Measurements from ENCODE around the gene IL16.

The IL16 gene

DNA sequence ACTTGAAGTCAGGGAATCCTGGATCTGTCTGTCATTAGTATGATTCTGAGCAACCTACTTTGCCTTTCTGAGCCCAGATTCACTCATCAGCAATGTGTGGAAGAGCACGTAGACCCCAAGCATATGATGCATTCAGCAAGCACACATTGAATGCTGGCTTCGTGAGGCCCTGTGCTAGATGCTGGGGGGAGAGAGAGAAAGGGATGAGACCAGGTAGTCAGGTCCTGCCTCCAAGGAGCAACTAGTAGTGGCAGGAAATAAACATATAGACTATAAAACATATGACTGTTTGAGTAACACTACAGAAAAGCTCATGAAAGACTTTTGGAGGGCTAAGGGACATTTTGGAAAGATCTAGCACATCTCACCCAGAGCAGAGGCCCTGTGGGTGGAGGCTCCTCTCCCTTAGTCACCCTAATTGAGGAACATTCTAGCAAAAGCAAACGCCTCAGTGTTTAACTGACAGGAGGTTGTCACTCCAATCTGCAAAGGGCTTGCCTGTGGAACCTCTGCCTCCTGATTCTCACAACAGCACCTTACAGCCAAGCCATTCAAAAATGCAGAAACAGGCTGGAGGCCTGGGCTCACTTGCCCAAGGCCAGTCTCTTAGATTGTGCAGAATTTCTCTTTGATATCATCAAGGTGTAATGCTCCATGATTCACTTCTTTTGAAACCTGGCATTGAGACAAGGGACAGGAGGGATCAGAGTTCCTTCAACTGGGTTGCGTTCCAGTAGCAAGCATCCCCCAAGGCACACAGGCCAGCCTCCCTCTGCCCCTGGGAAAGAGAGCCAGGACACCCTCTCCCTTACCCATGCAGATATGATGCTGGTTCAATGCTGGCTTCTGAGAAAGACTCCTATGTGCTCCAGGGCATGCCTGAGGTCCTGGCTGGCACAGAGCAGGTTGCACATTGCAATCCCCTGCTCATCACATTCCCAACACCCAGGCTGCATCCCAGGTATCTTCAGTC is 101.2 kb downstream of the IL16 start:
- peaks cover 73% of the 10 kb centered on the region for H3K4me1 Mint-ChIP-seq
- no peaks in the 10 kb centered on the region for H3K27me3 Mint-ChIP-seq
- no peak for DNase-seq (ENCODE audit: low spot score in 2 of 2)
- ATAC-seq (ENCODE audit: low read depth): no peak
- H3K27ac Mint-ChIP-seq: peak overlapping the region; percentile 95
- H3K36me3 Mint-ChIP-seq: peaks cover 61% of the 10 kb centered on the region
- H3K4me3 Mint-ChIP-seq: peak overlapping the region; percentile 99
- H3K9me3 Mint-ChIP-seq: no peaks in the 10 kb centered on the region

DNA sequence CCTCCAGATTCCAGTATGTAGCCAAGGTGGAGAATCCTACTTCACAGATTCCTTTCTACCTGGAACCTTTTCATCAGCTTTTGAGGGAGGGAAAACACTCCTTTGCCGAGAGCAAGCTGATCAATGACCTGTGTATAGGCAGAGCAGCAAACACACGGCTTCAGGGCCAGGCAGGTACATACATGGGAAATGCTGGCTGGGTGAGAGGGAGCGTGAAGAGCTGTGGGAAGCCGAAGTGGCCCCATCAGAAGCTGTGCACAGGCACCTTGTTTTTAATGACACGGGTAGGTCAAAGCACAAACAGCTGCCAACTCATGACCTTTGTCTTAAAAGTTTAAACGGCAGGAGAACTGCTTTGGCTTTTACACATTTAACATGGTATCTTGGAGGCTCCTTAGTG is 101.9 kb downstream of the IL16 start:
- Mint-ChIP-seq H3K27ac (peak overlapping the region; percentile 95), H3K4me3 (peak overlapping the region; percentile 99), H3K36me3 (peaks cover 66% of the 10 kb centered on the region), H3K9me3 (no peaks in the 10 kb centered on the region), H3K27me3 (no peaks in the 10 kb centered on the region), H3K4me1 (peaks cover 78% of the 10 kb centered on the region)
- ATAC-seq (ENCODE audit: low read depth): no peak
- DNase-seq (ENCODE audit: low spot score in 2 of 2): no peak

DNA sequence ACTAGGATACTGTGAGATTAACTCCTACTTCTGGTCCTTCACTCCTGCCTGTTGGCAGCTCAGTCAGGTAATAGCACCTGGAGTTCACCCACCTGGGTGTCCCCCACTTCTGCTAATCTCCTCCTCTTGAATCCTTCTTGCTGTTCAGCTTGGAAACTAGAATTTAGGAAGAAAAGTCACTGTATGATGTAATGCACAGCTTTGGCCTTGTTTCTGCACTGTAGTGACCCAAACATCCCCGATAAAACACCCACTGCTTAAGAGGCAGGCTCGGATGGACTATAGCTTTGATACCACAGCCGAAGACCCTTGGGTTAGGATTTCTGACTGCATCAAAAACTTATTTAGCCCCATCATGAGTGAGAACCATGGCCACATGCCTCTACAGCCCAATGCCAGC is 102.5 kb downstream of the IL16 start:
- H3K4me3 Mint-ChIP-seq: peak overlapping the region; percentile 99
- no peaks in the 10 kb centered on the region for H3K9me3 Mint-ChIP-seq
- DNase-seq (ENCODE audit: low spot score in 2 of 2): no peak
- peak overlapping the region; percentile 95 for H3K27ac Mint-ChIP-seq
- ATAC-seq (ENCODE audit: low read depth): no peak
- no peaks in the 10 kb centered on the region for H3K27me3 Mint-ChIP-seq
- peaks cover 70% of the 10 kb centered on the region for H3K36me3 Mint-ChIP-seq
- peaks cover 77% of the 10 kb centered on the region for H3K4me1 Mint-ChIP-seq

DNA sequence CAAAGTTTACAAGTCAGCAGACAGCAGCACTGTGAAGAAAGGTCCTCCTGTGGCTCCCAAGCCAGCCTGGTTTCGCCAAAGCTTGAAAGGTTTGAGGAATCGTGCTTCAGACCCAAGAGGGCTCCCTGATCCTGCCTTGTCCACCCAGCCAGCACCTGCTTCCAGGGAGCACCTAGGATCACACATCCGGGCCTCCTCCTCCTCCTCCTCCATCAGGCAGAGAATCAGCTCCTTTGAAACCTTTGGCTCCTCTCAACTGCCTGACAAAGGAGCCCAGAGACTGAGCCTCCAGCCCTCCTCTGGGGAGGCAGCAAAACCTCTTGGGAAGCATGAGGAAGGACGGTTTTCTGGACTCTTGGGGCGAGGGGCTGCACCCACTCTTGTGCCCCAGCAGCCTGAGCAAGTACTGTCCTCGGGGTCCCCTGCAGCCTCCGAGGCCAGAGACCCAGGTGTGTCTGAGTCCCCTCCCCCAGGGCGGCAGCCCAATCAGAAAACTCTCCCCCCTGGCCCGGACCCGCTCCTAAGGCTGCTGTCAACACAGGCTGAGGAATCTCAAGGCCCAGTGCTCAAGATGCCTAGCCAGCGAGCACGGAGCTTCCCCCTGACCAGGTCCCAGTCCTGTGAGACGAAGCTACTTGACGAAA is 103.1 kb downstream of the IL16 start:
- Mint-ChIP-seq H3K27ac (peak overlapping the region; percentile 95), H3K9me3 (no peaks in the 10 kb centered on the region), H3K4me3 (peak overlapping the region; percentile 99), H3K36me3 (peaks cover 75% of the 10 kb centered on the region), H3K27me3 (no peaks in the 10 kb centered on the region), H3K4me1 (peaks cover 80% of the 10 kb centered on the region)
- ATAC-seq (ENCODE audit: low read depth) (no peak), DNase-seq (ENCODE audit: low spot score in 2 of 2) (no peak)

DNA sequence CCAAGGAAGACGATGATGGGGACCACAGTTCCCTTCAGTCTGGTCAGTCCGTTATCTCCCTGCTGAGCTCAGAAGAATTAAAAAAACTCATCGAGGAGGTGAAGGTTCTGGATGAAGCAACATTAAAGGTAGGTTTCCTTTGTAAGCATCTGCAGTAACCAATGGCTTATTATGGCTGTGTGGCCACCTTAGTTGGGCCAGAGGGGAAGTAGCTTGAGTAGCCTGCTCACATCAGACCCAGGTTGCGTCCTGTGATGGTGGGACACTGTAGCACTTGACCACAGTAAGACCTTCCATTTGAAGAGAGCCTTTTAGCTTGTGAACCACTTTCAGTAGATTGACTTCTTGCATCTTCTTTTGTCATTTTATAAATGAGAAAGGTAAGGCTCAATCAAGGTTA is 104.7 kb downstream of the IL16 start:
- DNase-seq (ENCODE audit: low spot score in 2 of 2): no peak
- no peaks in the 10 kb centered on the region for H3K9me3 Mint-ChIP-seq
- H3K4me3 Mint-ChIP-seq: peak overlapping the region; percentile 99
- ATAC-seq (ENCODE audit: low read depth): no peak
- peaks cover 66% of the 10 kb centered on the region for H3K4me1 Mint-ChIP-seq
- H3K36me3 Mint-ChIP-seq: peaks cover 73% of the 10 kb centered on the region
- peak overlapping the region; percentile 95 for H3K27ac Mint-ChIP-seq
- H3K27me3 Mint-ChIP-seq: no peaks in the 10 kb centered on the region

DNA sequence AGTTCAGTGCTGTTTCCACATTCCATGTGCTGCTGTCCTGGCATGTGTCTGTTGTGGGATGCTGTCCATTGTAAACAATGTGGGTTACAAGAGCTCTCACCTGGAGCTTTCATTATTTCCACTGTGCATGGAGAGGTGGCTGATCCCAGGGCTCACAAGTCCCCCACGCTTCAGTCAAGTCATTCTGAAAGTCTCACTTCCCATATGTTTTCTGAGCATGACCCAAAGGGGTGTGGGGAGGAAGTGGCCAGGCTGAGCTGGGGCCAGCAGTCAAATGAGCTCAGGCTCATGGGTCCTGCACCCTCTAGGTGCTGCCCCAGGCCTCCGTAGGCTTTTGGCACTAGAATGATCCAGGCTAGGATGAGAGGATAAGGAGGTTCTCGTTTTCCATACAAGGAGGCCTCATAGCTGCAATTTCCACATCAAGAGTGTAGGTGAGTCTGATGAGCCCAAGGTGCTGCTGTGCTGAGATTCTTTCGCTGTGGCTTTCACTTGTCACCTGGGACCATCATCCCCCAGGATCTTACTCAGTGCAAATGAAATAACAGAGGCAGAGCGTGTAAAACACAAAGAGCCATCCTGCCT is 105.2 kb downstream of the IL16 start:
- ATAC-seq (ENCODE audit: low read depth) (peak; percentile 66), DNase-seq (ENCODE audit: low spot score in 2 of 2) (peak; percentile 38 to 56)
- H3K4me1 Mint-ChIP-seq: peaks cover 67% of the 10 kb centered on the region
- H3K4me3 Mint-ChIP-seq: peak overlapping the region; percentile 99
- no peaks in the 10 kb centered on the region for H3K27me3 Mint-ChIP-seq
- no peaks in the 10 kb centered on the region for H3K9me3 Mint-ChIP-seq
- peak overlapping the region; percentile 95 for H3K27ac Mint-ChIP-seq
- H3K36me3 Mint-ChIP-seq: peaks cover 74% of the 10 kb centered on the region

DNA sequence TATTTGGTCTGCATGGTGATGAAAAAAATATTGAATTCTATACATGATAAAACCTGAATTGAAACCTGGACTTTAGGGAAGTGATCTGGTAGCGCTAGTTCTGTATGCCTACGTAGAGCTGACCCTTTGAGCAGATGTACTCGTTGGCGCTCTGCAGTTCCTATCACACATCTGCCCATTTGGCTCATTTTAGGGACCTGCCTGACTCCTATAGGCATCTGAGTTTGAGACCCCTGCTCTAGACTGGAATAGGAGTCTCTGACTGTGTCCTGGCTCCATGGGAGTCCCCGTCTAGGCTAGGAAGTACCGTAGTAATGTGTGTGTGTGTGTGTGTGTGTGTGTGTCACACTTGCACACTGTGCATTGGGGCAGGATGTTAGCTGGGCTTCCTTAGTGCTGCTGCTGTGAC is 106.0 kb downstream of the IL16 start:
- ATAC-seq (ENCODE audit: low read depth) (peak; percentile 71), DNase-seq (ENCODE audit: low spot score in 2 of 2) (peak; percentile 38 to 52)
- peaks cover 74% of the 10 kb centered on the region for H3K36me3 Mint-ChIP-seq
- no peaks in the 10 kb centered on the region for H3K27me3 Mint-ChIP-seq
- H3K27ac Mint-ChIP-seq: peak overlapping the region; percentile 95
- peaks cover 65% of the 10 kb centered on the region for H3K4me1 Mint-ChIP-seq
- H3K9me3 Mint-ChIP-seq: no peaks in the 10 kb centered on the region
- H3K4me3 Mint-ChIP-seq: peak overlapping the region; percentile 99

DNA sequence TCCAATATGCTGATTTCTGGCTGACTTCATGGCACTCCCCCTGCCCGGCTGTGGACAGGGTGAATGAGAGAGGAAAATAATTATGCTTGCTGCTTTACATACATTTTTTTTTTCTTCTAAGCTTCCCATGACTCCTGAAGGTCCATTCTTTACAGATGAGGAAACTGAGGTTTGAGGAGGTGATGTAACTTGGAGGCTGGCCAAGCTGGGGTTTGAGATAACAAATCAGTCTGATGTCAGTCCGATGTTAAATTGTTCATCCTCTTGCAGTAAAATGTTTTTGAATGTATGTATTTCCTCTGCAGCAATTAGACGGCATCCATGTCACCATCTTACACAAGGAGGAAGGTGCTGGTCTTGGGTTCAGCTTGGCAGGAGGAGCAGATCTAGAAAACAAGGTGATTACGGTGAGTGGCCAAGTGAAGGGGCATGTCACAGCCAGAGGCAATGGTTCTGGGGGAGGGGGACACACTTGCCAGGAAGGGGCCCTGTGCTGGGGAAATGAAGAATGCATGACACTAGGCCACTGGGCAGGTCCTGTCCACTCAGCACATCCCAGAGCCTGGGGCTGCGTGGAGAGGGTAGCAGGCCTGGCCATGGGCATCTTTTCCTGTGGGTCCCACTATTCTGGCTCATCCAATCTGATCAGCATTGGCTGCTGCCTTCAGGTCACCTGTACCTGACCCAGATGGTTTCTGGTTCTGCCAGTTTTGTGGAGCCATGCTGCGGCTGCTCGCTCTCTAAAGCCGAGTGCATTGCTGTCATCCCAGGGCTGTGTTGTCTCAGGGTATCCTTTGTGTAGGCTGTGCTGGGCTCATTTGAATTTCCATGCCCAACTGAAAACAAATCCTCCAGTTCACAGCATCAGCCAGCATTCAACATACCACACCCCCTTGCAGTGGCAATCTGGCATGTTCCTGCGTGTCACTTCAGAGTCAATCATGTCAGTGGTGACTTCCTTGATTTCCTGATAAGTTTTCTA is 106.9 kb downstream of the IL16 start:
- Mint-ChIP-seq H3K4me3 (peak overlapping the region; percentile 99), H3K27ac (peak overlapping the region; percentile 95), H3K4me1 (peaks cover 59% of the 10 kb centered on the region), H3K27me3 (no peaks in the 10 kb centered on the region), H3K36me3 (peaks cover 71% of the 10 kb centered on the region), H3K9me3 (no peaks in the 10 kb centered on the region)
- ATAC-seq (ENCODE audit: low read depth) (no peak), DNase-seq (ENCODE audit: low spot score in 2 of 2) (no peak)

DNA sequence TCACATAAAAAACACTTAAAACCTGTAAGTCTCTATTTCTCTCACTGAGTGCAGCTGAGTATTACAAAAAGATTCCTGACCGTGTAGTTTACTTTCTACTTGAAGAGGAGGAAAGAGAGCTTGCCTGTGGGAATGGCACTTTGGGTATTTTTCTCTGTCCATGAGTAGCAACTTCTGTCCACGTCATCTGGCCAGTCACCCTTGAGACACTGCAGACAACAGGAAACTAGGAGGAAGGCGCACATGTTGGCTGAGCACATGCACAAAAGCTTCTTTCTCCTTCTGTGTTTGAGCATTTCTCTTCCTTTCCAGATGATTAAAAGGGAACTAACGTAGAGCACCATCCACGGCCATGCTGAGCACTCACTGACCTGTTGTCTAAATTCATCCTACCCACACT is 107.5 kb downstream of the IL16 start:
- peaks cover 69% of the 10 kb centered on the region for H3K36me3 Mint-ChIP-seq
- peaks cover 57% of the 10 kb centered on the region for H3K4me1 Mint-ChIP-seq
- ATAC-seq (ENCODE audit: low read depth): no peak
- DNase-seq (ENCODE audit: low spot score in 2 of 2): no peak
- peak overlapping the region; percentile 95 for H3K27ac Mint-ChIP-seq
- peak overlapping the region; percentile 60 for H3K4me3 Mint-ChIP-seq
- H3K9me3 Mint-ChIP-seq: no peaks in the 10 kb centered on the region
- no peaks in the 10 kb centered on the region for H3K27me3 Mint-ChIP-seq

DNA sequence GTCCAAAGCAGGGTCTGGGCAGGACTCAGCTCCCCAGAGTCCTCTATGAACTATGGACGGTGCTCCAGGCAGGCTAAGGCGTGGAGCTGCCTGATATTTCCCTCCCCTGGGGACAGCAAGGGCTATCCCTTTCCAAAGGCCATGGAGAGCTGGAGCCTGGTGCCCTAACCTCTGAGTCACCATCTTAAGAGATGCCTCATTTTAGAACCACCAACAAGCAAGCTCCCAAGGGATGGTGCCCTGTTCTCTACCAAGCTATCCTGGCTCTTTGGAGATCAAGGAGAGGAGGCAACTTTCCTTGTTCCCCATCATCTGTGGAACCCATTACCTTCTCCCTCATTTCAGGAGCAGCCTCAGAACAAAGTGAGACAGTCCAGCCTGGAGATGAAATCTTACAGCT is 111.6 kb downstream of the IL16 start:
- Mint-ChIP-seq H3K9me3 (no peaks in the 10 kb centered on the region), H3K4me3 (no peak overlapping the region), H3K4me1 (peaks cover 60% of the 10 kb centered on the region), H3K36me3 (peaks cover 43% of the 10 kb centered on the region), H3K27ac (no peak overlapping the region), H3K27me3 (no peaks in the 10 kb centered on the region)
- no peak for DNase-seq (ENCODE audit: low spot score in 2 of 2)
- ATAC-seq (ENCODE audit: low read depth): no peak

DNA sequence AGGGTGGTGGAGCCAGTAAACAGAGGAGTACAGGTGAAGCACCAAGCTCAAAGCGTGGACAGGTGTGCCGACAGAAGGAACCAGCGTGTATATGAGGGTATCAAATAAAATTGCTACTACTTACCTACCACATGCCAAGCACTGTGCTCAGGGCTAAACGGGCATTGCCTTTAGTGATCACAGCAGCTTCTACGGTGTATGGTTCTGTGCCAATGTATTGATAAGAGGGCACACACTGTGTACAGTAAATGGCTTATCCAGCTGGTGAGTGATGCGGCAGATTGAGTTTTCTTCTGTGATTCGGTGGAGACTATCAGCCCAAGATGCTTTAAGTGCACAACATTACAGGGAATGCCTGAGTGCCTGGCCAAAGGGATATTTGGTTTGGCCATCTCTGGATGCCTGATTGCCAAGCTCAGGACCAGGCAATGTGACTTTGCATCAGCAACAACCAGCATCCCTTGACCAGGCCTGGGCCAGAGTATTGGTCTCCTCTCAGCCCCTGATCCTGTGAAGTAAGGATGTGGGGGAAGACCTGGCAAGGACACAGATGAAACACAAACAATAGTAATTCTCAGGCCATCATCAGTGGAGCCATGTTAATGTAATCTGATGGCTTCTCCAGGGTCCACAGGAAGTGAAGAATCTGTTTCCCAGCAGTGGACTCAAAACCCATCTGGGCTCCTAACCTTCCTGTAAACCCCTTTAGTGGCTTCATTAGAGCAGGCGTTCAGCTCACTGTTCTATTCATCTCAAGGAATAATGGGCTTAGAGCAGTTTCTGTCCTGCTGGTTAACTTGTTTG is 113.2 kb downstream of the IL16 start:
- H3K36me3 Mint-ChIP-seq: peaks cover 32% of the 10 kb centered on the region
- H3K27me3 Mint-ChIP-seq: no peaks in the 10 kb centered on the region
- H3K4me3 Mint-ChIP-seq: no peak overlapping the region
- H3K9me3 Mint-ChIP-seq: no peaks in the 10 kb centered on the region
- H3K4me1 Mint-ChIP-seq: peaks cover 50% of the 10 kb centered on the region
- H3K27ac Mint-ChIP-seq: peak overlapping the region; percentile 94
- DNase-seq (ENCODE audit: low spot score in 2 of 2) (no peak), ATAC-seq (ENCODE audit: low read depth) (no peak)

DNA sequence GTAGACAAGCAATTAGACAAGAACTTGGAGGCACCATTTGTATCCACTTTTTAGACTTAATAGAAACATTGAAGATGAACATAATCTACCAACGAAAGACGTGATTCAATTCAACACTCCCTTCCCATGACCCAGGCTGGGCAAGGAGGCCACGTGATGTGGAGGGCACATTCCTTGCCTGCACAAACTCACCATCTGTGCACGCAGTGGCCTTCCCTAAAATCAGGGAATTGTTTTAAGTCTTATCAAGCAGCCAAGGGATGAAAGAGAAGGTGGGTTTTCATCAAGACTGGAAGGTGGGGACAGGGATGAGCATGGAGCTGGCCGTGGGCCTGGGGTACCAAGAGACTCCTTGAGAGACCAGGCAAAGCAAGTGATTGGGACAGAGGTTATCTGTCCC is 113.8 kb downstream of the IL16 start:
- peaks cover 33% of the 10 kb centered on the region for H3K36me3 Mint-ChIP-seq
- H3K4me1 Mint-ChIP-seq: peaks cover 55% of the 10 kb centered on the region
- no peaks in the 10 kb centered on the region for H3K9me3 Mint-ChIP-seq
- peak overlapping the region; percentile 94 for H3K27ac Mint-ChIP-seq
- no peak for ATAC-seq (ENCODE audit: low read depth)
- H3K4me3 Mint-ChIP-seq: no peak overlapping the region
- no peaks in the 10 kb centered on the region for H3K27me3 Mint-ChIP-seq
- DNase-seq (ENCODE audit: low spot score in 2 of 2): no peak

Data from memory B cell (primary cell).